Ureter (tissue), 1 donor: ENCODE results near the gene PRDM12. TPM values are rescaled to one million over a fixed set of nuclear protein-coding genes. Genes with fewer than 3 reads are reported as not detected.

Experiments
- DNase-seq: peaks from one replicate; pipeline ENCODE4 v3.0.0-alpha.2; 2020; ENCODE audit warnings: low spot score
- total RNA-seq: library from RNA; stranded (reverse); gene quantifications from one replicate; pipeline ENCODE4 v1.2.4, GENCODE V29; 2023
- donor health status: DM: yes; HTN: yes; CAD: no.

Gene PRDM12
- total RNA-seq, 1 donor from 2014 or later, result 0.21 TPM

- no peak for DNase-seq
These were observed 56.4 kb downstream of the PRDM12 start for GRCh38 chr9:130720762-130721161.

- no peak for DNase-seq
These were observed 64.3 kb downstream of the PRDM12 start for GRCh38 chr9:130728721-130729120.

- DNase-seq, result no peak
These were observed 64.8 kb downstream of the PRDM12 start for GRCh38 chr9:130729145-130729544.

GRCh38 chr9:130731355-130731754 is 67.0 kb downstream of the PRDM12 start:
- DNase-seq, result no peak

GRCh38 chr9:130732136-130732535 is 67.7 kb downstream of the PRDM12 start:
- no peak for DNase-seq

Other genes with a start within 250 kb of the PRDM12 start
- 271 TPM for gene ASS1, start 219.6 kb upstream of the PRDM12 start, total RNA-seq
- gene FUBP3, start 85.0 kb upstream of the PRDM12 start, total RNA-seq, result 58.4 TPM
- gene EXOSC2, start 29.2 kb downstream of the PRDM12 start, total RNA-seq, result 29.7 TPM
- 72.6 TPM for gene ABL1, start 170.7 kb downstream of the PRDM12 start, total RNA-seq
- not detected for gene QRFP, start 232.2 kb downstream of the PRDM12 start, total RNA-seq